Cardiac fibroblast (primary cell): Measurements from ENCODE around the gene SH3RF1.

Source experiments
- DNase-seq, 2 donors: peaks; one replicate each; pipeline versions ENCODE4 v3.0.0 to v3.0.0-alpha.2; 2010; ENCODE audit warnings: low read depth in 2 of 2
- H3K4me3 ChIP-seq, 2 donors: replicated peaks in 1 of 2; 1 replicate in 1 of 2; 2 replicates in 1 of 2; pipeline ENCODE4 v1.5.1; 2011; ENCODE audit warnings: low read depth in 2 of 2, low read length in 2 of 2, mild to moderate bottlenecking in 2 of 2, moderate library complexity in 1 of 2
- TF ChIP-seq, protein P1 (sequence below): IDR thresholded peaks from one replicate; pipeline ENCODE4 v1.5.1; 2011; ENCODE audit warnings: low read depth, mild to moderate bottlenecking, low read length, inconsistent platforms

SH3RF1 gene

DNA sequence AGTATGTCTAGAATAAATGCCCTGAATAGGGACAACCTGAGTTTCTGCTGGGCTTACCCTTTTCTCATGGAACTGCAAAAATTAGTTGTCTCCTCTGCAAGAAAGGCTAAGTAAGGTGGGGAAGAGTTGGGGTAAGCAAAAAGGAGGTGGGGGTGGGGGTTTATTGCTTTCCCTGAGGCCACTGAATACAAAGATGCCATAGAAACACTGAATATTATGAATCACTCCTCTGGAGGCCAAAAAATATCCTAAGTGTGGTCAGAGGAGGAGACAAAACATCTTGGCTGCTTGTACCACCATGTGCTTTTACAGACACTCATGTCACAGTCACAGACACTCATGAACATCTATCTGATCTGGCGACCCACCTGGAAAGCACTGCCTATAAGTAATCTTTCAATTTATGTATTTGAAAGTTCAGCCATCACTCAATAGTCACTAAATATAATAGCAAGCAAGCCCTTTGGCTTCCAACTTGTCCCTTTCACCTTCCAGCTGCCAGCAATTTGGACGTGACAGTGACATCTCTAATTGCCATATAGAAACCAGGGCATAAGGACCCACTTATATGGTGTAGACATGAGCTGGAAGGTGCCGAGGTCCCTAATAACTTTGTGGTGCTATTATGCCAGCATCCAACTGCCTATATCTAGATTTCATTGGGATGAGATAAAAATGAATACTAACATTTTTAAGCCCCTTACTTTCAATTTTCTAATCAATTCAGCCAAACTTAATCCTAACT, 138.0 kb downstream of the SH3RF1 start:
- H3K4me3 ChIP-seq: no peak overlapping the region
- TF ChIP-seq, protein P1, sequence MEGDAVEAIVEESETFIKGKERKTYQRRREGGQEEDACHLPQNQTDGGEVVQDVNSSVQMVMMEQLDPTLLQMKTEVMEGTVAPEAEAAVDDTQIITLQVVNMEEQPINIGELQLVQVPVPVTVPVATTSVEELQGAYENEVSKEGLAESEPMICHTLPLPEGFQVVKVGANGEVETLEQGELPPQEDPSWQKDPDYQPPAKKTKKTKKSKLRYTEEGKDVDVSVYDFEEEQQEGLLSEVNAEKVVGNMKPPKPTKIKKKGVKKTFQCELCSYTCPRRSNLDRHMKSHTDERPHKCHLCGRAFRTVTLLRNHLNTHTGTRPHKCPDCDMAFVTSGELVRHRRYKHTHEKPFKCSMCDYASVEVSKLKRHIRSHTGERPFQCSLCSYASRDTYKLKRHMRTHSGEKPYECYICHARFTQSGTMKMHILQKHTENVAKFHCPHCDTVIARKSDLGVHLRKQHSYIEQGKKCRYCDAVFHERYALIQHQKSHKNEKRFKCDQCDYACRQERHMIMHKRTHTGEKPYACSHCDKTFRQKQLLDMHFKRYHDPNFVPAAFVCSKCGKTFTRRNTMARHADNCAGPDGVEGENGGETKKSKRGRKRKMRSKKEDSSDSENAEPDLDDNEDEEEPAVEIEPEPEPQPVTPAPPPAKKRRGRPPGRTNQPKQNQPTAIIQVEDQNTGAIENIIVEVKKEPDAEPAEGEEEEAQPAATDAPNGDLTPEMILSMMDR: no peak
- peak in 1 of 2 donors; percentile 29 for DNase-seq

DNA sequence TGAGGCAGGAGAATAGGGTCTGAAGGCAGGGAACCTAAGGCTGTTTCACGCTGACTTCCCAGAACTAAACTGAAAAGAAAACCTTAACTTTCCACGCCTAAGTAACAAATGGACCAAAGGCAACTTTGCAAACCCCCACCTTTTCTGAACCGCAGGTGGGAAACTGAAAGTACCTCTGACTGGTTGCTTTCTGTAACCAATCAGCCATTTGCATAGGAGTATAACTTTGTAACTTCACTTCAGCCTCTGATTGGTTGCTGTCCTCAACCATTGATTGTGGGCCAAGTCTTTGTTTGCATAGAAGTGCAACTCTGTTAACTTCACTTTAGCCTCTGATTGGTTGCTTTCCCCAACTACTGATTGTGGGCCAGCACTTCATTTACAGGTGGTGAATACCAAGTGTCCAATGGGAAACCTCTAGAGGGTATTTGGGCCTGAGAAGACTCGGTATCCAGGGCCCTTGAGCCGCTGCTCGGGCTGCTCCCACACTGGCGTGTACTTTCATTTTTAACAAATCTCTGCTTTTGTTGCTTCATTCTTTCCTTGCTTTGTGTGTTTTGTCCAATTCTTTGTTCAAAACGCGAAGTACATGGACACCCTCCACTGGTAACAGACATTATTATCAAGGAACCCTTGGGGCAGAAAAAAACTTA, 139.1 kb downstream of the SH3RF1 start:
- H3K4me3 ChIP-seq: no peak overlapping the region
- no peak for DNase-seq
- TF ChIP-seq, protein P1: no peak

DNA sequence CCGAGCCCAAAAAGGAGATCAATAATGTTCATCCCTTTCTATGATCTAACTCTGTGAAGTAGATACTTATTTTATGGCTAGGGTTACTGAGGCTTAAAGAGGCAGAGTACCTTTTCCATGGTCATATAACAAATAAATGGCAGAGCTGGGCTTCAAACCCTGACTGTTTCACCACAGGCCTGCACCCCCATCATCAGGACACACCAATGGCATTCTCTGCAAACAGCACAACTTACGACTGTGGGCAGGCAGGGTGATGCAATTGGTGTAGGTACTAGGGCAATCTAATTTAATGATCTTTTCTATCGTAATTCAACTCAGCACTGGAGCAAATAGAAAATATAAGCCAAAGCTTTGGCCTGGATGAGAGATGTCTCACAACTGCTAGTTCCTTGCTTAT, 141.9 kb downstream of the SH3RF1 start:
- no peak overlapping the region for H3K4me3 ChIP-seq
- DNase-seq: no peak
- TF ChIP-seq, protein P1: no peak

DNA sequence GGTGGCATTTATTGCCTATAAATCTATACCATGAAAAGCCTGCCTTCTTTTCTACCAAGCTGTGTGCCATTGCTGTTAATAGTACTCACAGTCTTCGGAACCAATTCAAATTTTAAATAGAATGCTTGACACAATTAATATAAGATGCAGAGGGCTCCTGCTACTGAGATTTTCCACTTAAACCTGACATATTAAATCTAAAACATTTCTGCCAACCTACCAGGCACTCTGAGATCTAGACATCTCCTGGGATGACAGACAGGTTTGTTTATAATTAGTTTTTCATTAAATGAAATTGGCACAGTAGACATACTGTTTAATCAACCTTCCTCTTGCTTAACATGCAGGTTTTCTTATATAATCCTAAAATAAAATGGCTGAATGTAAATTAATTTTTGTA, 143.4 kb downstream of the SH3RF1 start:
- no peak for DNase-seq
- TF ChIP-seq, protein P1: no peak
- no peak overlapping the region for H3K4me3 ChIP-seq

DNA sequence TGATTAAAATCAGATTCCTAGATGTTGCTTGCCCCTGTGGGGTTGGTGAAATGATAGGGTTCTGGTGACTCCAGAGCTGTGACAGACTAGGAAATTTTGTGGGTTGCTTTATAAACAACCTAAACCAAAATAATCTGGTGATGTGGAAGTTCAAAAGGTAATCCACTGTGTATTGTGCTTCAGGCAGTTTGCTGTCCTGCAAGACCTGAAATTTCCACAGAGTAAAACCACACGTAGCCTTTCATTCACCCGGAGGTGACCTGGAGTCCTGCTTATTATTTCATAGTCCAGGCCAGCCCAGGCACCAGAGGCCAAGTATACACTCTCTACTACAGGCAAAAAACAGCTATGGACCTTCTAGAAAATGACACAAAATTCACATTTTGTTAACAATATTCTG, 146.1 kb downstream of the SH3RF1 start:
- DNase-seq: no peak
- no peak overlapping the region for H3K4me3 ChIP-seq
- TF ChIP-seq, protein P1: no peak

DNA sequence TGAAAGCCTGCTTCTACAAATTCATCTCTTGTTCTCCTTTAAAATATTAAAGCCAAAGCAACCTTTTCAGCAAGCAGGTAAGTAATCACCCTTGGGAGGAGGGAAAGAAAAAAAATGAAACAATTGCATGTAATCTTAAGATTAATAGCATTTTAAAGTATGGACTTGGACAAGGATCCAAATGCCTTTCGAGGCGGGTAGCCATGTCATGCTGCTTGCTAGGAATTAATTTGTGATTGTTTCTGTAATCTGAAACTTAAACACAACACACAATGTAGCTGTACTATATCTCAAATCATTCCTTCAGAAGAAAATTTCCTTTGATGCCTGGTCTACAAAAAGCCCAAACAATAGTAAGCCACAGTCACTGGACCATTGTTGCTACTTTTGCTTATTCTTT, 148.3 kb downstream of the SH3RF1 start:
- no peak overlapping the region for H3K4me3 ChIP-seq
- DNase-seq: no peak
- TF ChIP-seq, protein P1: no peak
